NCI-H1694 (cell line): Measurements from ENCODE around the gene MKRN2OS.

Experiments
- DNase-seq: peaks from one replicate; lab custom pipeline; 2025; lab: John Stamatoyannopoulos, UW

Gene MKRN2OS, protein sequence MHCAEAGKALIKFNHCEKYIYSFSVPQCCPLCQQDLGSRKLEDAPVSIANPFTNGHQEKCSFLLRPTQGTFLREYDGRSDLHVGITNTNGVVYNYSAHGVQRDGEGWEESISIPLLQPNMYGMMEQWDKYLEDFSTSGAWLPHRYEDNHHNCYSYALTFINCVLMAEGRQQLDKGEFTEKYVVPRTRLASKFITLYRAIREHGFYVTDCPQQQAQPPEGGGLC

DNA sequence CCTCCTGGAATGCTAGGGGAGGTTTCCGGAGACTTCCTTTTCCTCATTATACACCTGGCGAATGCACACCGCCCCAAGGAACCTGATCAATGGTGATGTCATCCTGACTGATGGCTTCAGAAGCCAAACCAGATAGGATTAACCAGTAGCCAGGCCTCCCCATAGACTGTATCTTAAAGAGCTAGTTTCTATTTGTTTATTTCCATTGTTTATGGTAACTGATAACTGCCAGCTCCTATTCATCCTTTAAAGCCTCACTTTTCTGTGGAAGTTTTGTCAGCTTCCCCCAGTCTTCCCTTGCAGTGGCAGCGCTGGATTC, at the start of gene MKRN2OS:
TSS of gene MKRN2OS (minus strand) at position 27 of the 319 bp plus-strand sequence. CDS start 35 bp downstream, outside the sequence.
- DNase-seq: no peak

DNA sequence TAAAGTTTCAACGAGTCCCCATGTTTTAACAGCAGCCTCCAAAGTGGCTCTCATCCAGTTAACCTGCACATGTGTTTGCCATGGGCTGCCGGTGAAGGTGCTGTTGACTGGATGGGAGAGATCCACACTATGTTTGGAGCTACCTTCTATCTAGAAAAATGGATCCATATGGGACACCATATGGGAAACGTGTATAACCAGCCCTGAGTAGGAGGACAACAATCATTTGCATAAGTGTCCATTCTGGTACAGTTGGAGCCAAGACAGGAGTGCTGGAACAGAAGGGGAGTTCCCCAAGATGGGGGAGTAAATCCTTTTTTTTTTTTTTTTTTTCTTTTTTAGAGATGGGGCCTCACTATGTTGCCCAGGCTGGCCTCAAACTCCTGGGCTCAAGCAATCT, 48.2 kb upstream of the MKRN2OS start:
- DNase-seq: peak; percentile 0

DNA sequence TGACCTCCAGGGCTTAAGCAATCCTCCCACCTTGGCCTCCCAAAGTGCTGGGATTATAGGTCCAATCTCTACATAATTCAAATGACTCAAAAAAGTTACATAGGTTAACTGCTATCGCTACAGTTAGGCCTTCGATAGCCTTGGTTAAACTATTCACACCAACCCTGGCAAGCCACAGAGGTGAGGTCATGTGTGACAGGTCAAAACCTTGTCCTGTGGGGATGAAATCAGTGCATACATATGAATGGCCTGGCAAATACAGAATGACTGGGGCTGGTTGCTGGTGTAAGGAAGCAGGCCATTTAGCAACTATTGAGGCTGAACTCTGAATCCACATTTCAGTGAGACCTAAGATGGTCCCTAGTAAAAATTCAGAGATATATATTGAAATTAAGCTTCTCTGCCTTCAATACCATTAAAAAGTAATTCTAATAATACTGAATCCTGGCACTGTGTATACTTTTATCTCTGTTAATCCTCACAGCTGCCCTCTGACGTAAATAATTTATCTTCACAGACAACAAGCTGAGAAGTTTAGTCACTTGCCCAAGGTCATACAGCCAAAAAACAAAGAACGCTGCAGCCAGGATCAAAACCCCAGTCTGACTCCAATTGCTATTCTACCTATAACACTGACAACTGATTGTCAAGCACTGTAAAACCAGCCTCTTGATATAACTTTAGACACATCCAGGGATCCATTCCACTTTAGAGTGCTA, 46.9 kb upstream of the MKRN2OS start:
- DNase-seq: no peak

DNA sequence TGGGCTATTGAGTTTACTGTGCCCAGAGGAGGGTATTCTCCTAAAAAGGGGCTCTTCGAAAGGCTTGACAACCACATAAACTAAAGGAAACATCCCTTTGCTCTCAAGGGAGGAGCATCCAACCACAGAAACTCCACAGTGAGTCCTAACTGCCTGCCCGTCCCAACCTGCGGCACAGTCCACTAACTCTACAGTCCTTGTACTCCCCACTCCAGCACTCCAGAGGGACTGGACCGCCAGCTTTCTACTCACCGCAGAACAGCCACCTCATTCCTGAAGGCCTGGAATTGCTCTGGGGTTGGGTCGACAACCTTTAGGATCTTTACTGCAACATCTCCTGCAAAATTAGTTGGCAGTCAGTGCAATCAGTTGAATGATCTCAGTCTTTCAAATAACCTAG, 46.2 kb upstream of the MKRN2OS start:
- DNase-seq: no peak

DNA sequence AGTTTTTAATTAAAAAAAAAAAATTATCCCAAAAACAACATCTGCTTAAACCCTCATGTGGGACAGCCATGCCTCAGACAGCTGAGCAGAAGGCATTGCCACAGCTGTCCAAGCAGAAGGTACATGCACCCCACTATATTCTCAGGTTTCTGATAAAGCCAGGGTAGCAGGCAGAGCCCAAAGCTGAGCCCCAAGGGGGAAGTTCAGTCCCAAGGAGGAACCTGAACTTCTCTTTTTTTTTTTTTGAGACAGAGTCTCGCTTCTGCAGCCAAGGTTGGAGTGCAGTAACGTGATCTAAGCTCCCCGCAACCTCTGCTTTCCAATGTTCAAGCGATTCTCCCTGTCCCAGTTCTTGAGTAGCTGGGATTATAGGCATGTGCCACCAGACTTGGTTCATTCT, 44.8 kb upstream of the MKRN2OS start:
- DNase-seq: no peak

DNA sequence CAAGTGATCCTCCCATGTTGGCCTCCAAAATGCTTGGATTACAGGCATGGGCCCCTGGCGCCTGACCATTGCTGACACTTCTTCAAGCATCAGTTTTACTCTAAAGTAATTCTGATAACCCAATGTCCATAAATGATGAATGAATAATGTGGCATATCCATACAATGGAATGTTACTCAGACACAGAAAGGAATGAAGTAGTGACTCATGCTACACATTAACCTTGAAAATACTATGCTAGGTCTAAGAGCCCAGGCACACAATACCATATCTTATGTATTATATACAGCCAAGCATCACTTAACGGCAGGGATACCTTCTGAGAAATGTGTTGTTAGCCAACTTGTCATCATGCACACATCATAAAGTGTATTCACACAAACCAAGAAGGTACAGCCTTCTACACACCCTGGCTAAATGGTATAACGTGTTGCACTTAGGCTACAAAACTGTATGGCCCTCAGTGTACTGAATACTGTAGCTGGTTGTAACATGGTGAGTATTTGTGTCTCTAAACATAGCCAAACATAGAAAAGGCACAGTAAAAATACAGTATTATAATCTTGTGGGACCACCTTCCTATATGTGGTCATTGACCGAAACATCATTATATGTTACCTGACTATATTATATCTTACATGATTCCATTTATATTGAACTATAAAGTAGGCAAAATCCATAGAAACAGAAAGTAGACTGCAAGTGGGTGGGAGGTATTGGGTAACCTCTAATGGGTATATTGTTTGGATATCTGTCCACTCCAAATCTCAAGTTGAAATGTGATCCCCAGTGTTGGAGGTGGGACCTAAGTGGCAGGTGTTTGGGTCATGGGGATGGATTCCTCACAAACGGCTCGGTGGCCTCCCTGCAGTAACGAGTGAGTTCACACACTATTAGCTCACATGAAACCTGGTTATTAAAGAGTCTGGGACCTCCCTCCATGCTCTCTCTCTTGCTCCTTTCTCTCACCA, 43.0 kb upstream of the MKRN2OS start:
- DNase-seq: no peak

DNA sequence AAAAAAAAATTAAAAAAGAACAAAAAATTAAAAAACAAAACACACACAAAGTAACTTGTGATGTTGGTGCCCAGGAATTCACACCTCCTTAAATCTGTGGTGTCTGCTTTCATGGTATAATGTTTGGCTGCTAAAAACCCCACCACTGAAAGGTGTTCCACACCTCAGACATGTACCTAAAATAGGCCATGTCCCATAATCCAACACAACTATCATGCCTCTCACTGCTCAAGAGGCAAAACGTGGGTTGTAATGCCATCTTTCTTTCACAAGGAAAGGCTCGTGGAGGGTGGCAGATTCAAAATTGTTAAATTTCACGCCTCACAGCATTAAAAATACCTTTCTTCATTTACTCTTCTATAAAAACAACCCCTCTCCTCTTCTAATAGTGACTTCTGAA, 41.1 kb upstream of the MKRN2OS start:
- DNase-seq: no peak

DNA sequence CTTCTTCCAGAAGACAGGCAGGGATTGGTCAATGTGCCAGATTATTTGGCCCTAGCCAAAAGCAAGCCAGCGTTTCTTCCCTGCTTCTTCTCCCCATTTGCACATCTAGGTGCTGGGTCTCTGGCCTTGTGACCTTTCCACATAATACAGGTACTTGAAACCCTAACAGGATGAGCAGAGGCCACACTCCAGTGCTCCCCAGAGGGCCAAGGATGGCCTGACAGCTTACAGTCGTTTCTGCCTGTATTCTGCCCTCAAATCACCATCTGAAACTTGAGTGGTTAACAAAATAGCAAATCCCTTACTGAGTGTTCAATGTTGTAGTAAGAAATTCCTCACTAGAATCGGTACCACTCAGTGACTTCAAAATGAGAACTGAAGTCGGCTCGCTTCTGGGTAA, 40.7 kb upstream of the MKRN2OS start:
- no peak for DNase-seq

DNA sequence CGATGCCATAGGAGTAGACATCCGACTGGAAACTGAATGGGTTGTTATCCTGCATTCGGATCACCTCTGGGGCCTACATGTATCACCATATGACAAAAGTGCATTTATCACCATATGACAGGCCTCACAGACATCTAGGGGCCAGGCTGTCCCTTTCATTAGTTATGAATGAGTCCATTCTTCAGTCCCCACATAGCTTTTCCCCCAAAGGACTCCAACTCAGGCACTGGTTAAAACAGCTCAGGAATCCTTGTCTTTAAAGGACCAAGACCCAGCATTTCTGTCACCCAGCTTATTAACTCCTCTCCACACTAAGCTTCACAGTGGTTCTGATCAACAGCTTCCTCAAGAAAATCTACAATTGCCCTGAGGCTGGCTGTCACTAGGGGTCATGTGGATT, 39.9 kb upstream of the MKRN2OS start:
- no peak for DNase-seq

DNA sequence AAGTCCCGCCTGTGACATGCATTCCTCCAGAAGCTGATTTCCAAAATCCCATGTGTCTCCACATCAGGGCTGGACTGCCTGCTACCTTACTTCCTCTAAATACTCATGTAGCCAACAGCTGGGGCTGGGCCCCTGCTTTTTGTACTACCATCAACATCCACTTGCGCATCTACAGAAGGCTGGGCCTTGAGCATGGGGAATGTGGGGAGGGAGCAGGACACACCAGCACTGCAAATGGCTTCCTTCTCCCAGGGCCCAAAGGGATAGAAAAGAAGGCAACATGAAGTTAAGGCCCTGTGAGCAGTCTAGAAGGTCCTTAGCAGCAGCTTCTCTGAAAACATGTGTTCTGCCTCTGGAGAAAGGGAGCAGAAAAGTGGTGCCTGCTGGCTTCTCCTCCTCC, 38.8 kb upstream of the MKRN2OS start:
- DNase-seq: no peak

DNA sequence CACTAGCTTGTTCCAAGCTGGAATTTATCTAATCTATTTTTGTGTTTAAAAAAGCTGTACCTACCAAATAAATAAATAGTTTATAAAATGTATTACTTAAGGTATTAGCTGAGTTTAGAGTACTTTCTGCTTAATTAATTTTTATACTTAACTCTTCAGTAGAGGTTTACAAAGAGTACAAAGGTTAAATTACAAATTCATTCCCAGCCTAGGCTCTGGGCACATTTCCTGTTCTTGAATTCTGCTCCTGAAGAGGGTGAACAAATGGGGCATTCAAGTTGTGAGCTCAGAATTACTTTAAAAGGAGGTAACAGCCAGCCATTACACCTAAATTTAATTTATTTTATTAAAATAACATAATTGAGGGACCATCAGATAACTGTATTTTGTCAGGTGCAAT, 38.0 kb upstream of the MKRN2OS start:
- DNase-seq: no peak

DNA sequence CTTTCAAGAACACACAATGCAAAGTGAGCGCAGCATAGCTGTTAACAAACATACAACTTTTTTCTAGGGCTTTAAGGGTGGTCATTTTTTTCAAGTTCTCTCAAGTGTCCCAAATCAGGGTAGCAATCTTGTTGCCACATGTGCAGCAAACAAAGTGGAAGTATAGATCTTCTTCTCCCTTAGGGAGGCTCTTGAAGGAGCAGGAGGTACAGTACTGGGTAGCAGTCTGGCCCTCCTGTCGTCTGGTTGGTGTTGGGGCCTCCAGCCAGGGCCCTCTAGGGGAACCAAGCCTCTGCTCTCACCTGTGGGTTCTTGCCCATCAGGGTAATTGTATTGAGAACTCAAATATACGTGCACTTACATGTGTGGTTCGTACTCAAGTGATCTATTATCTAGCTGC, 37.4 kb upstream of the MKRN2OS start:
- DNase-seq: no peak

DNA sequence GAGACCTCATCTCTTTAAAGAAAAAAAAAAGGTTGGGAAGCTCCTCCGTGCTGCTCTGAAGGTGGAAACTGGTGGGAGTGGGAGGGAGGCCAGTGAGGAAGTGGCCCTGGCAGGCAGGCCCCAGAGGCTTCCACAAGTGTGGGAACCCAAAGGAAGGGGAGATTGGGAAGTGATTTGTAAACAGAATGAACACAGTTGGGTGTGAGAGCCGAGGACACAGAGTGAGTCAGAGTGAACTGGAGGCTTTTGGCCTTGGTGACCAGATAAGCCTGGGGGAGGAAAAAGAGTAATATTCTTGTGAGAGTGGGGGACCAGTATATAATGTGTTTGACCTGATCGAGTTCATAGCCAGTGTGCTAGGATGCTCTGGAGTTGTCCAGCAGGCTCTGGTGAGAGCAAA, 34.6 kb upstream of the MKRN2OS start:
- no peak for DNase-seq

DNA sequence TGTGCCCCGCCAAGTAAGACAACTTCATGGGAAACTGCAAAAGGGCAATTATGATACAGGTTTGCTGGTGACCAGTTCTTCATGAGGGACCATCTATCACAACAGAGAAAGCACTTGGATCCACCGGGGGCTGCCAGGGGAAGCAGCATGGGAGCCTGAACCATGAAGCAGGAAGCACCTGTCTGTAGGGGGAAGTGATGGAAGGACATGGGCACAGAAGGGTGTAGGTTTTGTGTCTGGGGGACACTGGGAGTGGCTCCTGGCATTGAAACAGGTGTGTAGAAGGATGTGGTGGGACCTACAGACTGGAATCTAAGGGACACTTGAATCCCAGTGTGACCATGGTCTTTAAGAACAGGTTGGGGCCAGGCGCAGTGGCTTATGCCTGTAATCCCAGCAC, 34.2 kb upstream of the MKRN2OS start:
- DNase-seq: no peak

DNA sequence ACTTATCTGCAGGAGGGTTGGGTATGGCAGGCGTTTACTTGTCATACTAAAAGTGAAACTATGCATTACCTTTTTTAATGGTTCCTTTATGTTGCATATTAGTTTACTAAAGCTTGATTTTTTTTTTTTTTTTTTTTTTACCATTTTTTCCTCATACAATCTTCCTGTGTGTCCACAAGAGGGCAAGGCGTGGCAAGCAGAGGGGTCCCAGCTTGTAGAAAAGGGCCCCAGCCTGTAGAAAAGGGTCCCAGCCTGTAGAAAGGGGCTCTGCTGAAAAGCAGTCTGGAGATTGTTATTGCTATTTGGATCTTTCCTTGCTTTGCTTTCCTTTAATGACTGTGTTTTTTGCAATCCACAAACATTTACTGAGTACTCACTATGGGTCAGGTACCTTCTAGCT, 33.4 kb upstream of the MKRN2OS start:
- DNase-seq: no peak

DNA sequence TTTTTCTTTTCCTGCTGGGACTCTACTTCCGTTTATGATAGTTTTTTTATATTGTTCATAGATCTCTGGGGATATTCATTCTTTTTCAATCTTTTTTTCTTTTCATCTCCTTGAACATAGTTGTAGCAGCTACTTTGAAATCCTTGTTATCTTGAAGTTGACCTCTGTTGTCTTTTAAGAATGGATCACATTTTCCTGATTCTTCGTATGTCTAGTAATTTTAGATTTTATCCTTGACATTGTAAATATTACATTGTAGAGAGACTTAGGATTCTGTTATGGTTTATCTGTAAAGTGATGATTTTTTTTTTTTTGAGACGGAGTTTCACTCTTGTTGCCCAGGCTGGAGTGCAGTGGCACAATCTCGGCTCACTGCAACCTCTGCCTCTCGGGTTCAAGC, 32.1 kb upstream of the MKRN2OS start:
- DNase-seq: no peak

DNA sequence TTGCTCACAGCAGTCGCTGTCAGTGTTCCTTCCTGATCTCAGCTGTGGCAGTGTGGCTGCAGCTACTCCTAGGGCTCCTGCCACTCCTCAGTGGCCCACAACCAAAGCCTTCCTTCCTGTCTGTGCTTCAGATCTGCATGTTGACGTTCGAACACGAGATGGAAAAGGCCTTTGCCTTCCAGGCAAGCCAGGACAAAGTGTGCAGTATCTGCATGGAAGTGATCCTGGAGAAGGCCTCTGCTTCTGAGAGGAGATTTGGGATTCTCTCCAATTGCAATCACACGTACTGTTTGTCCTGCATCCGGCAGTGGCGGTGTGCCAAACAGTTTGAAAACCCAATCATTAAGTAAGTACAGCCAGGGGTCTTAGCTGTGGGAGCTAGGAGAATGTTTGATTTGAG, 29.4 kb upstream of the MKRN2OS start:
- no peak for DNase-seq

DNA sequence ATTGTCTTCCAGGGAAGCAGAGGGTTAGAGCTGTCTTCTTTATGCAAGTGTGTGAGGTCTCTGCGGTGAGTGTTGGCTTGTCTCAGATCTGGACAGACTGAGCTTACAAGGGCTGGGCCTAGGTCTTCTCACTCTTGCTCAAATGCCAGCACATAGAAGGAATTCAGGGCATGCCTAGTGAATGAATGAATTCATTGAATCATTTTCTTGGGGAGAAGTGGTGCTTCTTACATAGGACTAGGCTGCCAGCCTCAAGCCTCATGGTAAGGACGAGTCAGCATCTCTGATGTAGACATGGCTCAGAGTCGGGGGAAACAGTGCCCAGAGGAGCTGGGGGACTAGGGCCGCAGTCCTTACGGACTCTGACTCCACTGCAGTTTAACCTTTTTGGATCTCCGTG, 28.8 kb upstream of the MKRN2OS start:
- DNase-seq: no peak

DNA sequence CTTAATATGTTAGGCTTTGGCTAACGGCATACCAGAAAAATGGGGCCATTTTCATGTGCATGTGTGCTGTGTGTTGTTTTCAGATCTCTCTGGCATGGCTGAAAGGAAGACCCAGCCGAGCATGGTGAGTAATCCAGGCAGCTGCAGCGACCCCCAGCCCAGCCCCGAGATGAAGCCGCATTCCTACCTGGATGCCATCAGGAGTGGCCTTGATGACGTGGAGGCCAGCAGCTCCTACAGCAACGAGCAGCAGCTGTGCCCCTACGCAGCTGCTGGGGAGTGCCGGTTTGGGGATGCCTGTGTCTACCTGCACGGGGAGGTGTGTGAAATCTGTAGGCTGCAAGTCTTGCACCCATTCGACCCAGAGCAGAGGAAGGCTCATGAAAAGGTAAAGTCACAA, 26.7 kb upstream of the MKRN2OS start:
- DNase-seq: no peak

DNA sequence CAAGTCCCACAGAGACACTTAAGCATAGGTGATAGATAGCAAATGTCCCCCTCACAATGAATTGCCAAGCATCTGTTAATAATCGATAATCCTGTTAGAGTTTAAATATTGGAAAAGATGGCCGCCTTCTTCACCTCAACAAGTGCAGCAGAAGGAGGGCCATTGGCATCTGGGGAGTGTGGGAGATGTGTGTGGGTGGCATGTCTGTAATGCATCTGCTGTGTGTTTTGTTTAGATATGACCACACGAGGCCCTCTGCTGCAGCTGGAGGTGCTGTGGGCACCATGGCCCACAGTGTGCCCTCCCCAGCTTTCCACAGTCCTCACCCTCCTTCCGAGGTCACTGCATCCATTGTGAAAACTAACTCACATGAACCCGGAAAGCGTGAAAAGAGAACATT, 24.5 kb upstream of the MKRN2OS start:
- DNase-seq: no peak

DNA sequence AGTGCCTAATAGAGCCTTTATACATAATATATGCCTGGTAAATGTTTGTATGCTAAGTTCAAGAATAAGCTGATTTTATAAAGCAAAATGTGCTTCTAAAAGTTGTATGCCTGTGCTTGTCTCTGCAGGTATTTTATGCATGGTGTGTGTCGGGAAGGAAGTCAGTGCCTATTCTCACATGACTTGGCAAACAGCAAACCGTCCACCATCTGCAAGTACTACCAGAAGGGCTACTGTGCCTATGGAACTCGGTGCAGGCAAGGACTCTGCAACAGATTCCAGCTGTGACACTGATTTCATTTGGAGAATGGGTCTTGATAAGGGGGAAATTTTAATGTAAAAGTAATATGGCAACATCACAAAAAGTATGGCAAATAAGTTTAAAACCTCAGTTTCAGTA, 23.4 kb upstream of the MKRN2OS start:
- no peak for DNase-seq

DNA sequence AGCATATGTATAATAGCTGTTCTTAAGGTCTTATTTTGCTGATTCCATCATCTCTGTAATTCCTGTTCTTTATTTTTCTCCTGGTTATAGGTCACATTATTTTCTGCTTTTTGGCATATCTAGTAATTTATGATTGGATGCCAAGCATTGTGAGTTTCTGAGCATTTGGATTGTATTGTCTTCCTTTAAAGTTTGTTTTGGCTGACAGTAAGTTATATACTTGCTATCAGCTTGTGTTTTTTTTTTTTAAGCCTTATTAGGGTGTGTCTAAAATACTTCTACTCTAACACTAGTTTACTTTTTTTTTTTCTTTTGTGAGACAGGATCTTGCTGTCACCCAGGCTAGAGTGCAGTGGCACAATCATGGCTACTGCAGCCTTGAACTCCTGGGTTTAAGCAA, 21.7 kb upstream of the MKRN2OS start:
- DNase-seq: no peak

DNA sequence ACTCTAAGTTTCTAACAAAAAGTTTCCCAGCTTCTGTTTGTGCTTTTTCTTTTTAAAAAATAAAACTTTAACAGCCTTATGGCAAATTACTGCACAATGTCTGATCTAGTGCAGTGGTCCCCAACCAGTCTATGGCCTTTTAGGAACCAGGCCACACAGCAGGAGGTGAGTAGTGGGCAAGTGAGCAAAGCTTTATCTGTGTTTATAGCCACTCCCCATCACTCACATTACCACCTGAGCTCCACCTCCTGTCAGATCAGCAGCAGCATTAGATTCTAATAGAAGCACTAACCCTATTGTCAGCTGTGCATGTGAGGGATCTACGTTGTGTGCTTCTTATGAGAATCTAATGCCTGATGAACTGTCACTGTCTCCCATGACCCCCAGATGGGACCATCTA, 17.2 kb upstream of the MKRN2OS start:
- DNase-seq: no peak
